GM04503 (cell line): ENCODE measurements around the gene CTXN2.
A peak's percentile ranks its signal among the peaks of the same experiment; 100 is the strongest.

Experiments
- DNase-seq: peaks from one replicate; pipeline ENCODE4 v3.0.0-alpha.2; 2012; ENCODE audit warnings: low read depth

CTXN2 gene

DNA sequence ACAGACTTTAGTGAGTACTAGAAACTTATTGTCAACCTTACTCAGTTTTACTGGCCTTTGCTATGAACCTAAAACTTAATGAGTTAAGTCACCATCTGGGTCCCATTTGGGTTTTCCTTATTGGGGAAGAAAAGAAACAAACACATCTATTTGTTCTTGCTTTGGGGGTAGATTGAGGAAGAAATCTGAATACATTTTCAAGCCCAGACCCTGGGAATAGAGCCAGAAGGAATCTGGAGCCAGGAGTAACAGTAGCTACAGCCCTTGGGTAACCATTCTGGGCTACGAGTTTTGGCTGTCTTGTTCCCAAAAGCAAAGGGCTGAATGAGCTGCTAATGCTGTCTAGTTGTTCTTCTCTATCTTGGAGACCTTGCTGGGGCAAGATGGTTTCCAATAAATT lies 31.2 kb downstream of the CTXN2 start:
- no peak for DNase-seq

GRCh38 chr15:48225771-48226170 lies 34.3 kb downstream of the CTXN2 start:
- DNase-seq, result no peak

DNA sequence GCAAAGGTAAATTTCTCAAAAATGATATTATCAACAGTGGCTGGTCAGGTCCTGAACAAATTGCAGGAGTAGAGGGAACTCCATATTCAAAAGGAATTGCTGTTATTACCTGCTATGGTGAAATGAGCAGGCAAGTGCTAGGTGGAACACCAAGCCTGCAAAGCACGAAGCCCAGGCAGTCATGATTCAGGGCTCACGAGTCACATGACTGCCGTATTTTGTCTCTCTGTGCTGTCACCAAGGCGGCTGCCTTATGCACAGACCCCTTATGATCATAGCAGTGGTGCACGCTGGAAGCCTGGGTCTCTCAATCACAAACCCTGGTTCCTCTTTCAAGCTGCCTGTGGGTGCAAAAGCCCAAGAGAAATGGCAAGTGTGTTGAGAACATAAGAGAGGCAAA lies 39.0 kb downstream of the CTXN2 start:
- DNase-seq, result no peak

GRCh38 chr15:48233246-48233645 lies 41.8 kb downstream of the CTXN2 start:
- DNase-seq, result no peak

GRCh38 chr15:48239334-48239733 lies 47.9 kb downstream of the CTXN2 start:
- DNase-seq, result no peak

DNA sequence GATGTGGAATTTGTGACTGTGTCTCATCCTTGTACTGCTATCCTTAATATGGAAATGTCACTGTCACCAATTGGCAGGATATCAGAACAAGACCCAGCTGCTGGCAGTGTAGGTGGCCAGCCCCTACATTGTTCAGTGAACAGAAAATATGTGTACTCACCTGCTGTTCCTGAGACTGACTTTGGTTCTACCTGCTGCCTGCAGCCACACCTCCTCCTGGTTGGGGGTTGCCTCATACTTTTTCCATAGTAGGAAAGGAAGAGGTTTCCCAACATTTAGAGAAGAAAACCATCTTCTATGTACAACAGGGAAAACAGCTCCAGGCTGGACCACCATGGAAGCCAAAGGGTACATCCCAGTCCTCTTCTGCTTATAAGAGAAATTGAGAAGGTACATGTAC lies 50.5 kb downstream of the CTXN2 start:
- DNase-seq, result no peak

GRCh38 chr15:48242535-48242934 lies 51.1 kb downstream of the CTXN2 start:
- no peak for DNase-seq

DNA sequence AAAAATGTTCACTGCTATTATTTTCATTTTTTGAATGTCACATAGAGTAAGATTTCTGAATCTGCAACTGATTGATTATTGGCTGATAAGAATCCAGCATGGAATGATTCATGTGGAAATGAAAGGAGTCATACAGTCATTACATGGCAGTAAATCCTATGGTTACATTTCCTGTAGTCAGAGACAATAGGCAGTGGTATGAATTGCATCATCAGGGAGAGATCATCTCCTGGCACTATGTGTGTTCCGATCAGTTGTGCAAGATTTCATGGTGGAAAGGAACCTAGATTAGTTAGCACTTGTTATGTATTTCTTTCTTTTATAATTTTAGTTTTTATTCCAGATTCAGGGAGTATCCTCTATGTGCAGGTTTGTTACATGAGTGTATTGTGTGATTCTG lies 53.5 kb downstream of the CTXN2 start:
- DNase-seq, result no peak

DNA sequence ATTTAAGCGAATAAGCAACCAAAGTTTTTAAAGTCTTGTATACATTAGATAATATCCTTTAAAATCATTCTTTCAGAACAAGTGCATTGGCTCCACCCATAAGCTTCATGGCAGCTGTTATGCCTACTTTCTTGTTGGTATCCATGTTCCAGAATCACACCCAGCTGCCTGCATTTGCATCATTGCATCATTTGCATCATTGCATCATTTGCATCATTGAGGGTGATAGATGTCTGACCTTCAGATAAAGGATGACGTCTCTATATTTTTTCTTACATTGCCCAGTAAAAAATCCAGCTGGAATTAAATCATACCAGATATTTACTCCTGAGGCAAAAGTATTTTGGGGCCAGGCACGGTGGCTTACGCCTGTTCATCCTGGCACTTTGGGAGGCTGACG lies 56.9 kb downstream of the CTXN2 start:
- DNase-seq, result no peak

- DNase-seq, result peak; percentile 27
Observed at GRCh38 chr15:48250640-48251076, 59.2 kb downstream of the CTXN2 start.

- no peak for DNase-seq
Observed at GRCh38 chr15:48253172-48253571, 61.7 kb downstream of the CTXN2 start.
